ENCODE measurements around the gene SH3BGR.

Gene SH3BGR

DNA sequence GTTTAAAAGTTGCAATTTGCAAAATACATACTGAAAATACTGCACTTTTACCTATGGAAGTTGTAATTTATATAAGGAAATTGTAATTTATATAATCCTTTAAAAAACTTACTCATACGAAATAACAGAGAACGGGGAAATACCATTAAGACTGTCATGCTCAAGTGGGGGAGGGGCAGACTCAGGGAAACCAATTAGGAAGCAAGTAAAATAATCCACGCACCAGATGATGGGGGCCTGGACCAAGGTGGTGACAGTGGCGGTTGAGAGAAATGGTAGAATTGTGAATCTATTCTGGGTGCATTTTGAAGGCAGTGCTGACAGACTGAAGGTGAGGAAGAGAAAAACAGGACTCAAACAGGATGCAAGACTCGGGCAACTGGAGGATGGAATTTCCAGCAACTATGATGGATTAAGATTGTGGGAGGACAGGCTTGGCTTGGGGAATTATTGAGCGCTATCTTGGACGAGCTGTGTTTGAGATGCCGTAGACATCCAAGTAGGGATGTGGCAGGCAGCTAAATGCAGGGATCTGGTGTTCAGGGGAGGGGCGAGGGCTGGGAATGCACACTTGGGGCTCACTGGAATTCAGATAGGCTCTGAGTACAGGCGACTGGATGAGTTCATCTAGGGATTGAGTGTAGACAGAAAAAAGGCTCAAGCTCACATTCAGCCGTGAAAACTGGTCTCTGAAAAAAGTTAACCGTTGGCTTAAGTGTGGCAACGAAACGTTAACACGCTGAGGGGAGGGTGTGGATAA is 7.2 kb upstream of the SH3BGR start:
- Histone ChIP-seq H3K4me1 (ENCODE audit: control insufficient read depth, insufficient read depth, low read length) (peaks cover 5% of the 10 kb centered on the region), H3K27me3 (ENCODE audit: control insufficient read depth, insufficient read depth, low read length) (no peaks in the 10 kb centered on the region), H3K9ac (ENCODE audit: low read depth, low read length) (no peak overlapping the region), H3K4me3 (ENCODE audit: low read depth, low read length) (peak overlapping the region; percentile 91), H3K36me3 (ENCODE audit: control insufficient read depth, insufficient read depth, low read length) (no peaks in the 10 kb centered on the region), H3K9me3 (ENCODE audit: control insufficient read depth, insufficient read depth, low read length) (no peaks in the 10 kb centered on the region)

DNA sequence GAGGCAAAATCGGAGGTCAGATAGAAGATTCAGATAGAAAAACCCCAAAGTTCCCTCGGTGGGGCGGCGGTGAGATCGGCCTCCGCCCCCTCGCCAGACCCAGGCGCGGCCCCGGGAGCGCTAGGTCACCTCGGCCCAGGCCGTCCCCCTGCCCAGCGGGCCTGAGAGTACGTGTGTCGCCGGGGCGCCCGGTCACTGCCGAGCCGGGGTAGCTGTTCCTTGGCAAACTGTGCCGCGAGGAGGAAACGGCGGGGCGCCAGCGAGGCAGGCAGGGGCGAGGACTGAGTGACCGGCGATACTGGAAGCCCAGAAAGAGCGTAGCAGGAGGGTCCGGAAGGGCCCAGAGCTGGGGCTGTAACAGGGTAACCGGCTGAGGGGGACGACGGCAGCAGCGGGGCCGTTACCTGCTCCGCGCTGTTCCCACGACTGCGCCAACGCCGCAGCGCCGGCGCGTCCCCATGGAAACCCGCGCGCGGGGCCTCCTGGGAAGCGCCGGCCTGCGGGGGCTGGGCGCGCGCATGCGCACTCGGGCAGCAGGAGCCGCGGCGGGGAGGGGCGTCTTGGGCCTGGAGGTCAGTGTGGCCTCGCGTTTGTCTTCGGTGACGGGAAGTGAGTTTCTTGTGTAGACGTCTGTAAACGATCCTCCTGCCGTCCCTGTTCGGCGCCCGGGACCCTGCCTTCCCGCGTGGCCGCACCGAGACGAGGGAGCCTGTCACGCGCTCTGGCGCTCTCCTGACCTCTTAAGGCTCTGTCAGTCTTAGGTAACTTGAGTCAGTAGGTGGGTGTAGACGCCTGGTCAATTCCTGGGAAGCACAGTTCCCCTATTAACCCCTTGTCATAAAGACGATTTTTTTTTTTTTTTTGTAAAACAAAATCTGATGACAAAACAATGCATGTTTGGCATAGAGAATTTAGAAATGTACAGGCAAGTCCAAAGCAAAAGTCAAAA is 6.2 kb upstream of the SH3BGR start, which contains the start of gene LCA5L:
LCA5L (minus strand) TSS at position 458 of the 949 bp plus-strand sequence. CDS start 17,285 bp downstream, outside the sequence.
- Histone ChIP-seq H3K27me3 (ENCODE audit: control insufficient read depth, insufficient read depth, low read length) (no peaks in the 10 kb centered on the region), H3K9ac (ENCODE audit: low read depth, low read length) (peak within 1 kb of the TSS; percentile 77), H3K4me3 (ENCODE audit: low read depth, low read length) (peak within 1 kb of the TSS; percentile 91), H3K36me3 (ENCODE audit: control insufficient read depth, insufficient read depth, low read length) (no peaks in the 10 kb centered on the region), H3K4me1 (ENCODE audit: control insufficient read depth, insufficient read depth, low read length) (peaks cover 8% of the 10 kb centered on the region), H3K9me3 (ENCODE audit: control insufficient read depth, insufficient read depth, low read length) (no peaks in the 10 kb centered on the region)

DNA sequence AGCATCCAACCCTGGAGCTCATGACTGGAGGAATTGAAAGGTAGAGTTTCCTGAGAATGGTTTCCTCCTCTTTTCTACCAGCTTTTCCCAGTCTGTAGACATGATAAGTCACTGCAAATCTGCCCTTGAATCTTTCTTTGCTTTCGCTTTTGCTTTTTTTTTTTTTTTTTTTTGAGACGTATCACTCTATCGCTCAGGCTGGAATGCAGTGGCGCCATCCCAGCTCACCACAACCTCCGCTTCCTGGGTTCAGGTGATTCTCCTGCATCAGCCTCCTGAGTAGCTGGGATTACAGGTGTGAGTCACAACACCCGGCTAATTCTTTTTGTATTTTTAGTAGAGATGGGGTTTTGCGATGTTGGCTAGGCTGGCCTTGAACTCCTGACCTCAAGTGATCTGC is 4.5 kb upstream of the SH3BGR start:
- H3K4me1 ChIP-seq (ENCODE audit: control insufficient read depth, insufficient read depth, low read length): peaks cover 10% of the 10 kb centered on the region
- no peaks in the 10 kb centered on the region for H3K27me3 ChIP-seq (ENCODE audit: control insufficient read depth, insufficient read depth, low read length)
- H3K4me3 ChIP-seq (ENCODE audit: low read depth, low read length): no peak overlapping the region
- H3K36me3 ChIP-seq (ENCODE audit: control insufficient read depth, insufficient read depth, low read length): no peaks in the 10 kb centered on the region
- H3K9me3 ChIP-seq (ENCODE audit: control insufficient read depth, insufficient read depth, low read length): no peaks in the 10 kb centered on the region
- H3K9ac ChIP-seq (ENCODE audit: low read depth, low read length): no peak overlapping the region

DNA sequence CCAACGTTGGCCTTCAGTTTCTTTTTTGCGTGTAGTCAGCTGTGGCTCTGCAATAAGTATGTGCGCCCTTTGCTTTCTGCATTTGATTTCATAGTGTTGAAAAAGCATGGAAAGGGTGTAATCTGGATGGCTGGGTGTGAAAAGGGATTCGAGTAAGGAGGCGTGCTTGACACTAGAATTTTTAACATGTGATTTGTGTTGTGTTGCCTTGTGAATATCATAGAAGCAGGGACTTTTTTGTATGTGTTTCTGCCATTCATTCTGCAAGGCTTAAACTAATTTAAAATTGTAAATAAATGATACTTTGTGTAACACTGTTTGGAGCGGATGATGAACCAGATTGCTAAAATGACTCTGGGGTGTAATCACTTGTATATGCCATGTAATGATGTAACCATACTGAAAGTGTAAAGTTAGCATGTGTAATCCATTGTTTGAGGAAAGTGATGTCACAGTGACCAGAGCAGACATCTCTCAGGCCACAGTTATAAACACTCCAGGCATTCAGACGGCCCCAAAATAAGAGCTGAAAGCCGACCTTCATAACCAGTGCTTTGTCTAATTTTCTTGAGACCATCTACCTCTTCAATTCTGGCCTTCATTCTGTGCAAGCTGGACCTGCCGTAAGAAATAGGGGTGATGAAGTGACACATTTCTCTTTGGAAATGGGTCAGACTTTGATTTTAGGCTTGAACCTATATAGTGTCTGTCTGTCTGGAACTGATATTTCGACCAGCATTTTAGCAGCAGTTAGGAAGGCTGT is 618 bp downstream of the SH3BGR start:
- no peaks in the 10 kb centered on the region for H3K27me3 ChIP-seq (ENCODE audit: control insufficient read depth, insufficient read depth, low read length)
- H3K9ac ChIP-seq (ENCODE audit: low read depth, low read length): peak overlapping the region; percentile 56
- H3K4me3 ChIP-seq (ENCODE audit: low read depth, low read length): peak overlapping the region; percentile 70
- no peaks in the 10 kb centered on the region for H3K36me3 ChIP-seq (ENCODE audit: control insufficient read depth, insufficient read depth, low read length)
- H3K4me1 ChIP-seq (ENCODE audit: control insufficient read depth, insufficient read depth, low read length): peaks cover 11% of the 10 kb centered on the region
- H3K9me3 ChIP-seq (ENCODE audit: control insufficient read depth, insufficient read depth, low read length): no peaks in the 10 kb centered on the region

DNA sequence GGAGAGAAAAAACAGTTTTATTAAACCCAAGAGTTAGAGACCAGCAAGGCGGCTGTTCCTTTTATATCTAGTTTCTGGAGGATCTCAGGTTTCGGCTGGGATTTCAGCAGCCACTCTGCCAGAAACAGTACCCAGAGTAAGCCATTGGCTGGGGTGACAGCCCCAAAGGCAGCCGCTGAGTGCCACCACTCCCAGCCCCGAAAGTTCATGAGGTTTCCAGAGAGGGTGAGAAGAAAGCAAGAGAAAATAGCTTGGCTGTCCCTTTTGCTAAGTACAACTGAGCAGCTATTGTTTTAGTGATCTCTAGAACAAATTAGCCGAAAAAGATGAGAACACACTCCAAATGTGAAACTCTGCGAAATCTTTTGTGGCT is 1.2 kb downstream of the SH3BGR start:
- H3K36me3 ChIP-seq (ENCODE audit: control insufficient read depth, insufficient read depth, low read length): no peaks in the 10 kb centered on the region
- H3K4me1 ChIP-seq (ENCODE audit: control insufficient read depth, insufficient read depth, low read length): peaks cover 11% of the 10 kb centered on the region
- no peak overlapping the region for H3K9ac ChIP-seq (ENCODE audit: low read depth, low read length)
- H3K4me3 ChIP-seq (ENCODE audit: low read depth, low read length): no peak overlapping the region
- no peaks in the 10 kb centered on the region for H3K27me3 ChIP-seq (ENCODE audit: control insufficient read depth, insufficient read depth, low read length)
- no peaks in the 10 kb centered on the region for H3K9me3 ChIP-seq (ENCODE audit: control insufficient read depth, insufficient read depth, low read length)

DNA sequence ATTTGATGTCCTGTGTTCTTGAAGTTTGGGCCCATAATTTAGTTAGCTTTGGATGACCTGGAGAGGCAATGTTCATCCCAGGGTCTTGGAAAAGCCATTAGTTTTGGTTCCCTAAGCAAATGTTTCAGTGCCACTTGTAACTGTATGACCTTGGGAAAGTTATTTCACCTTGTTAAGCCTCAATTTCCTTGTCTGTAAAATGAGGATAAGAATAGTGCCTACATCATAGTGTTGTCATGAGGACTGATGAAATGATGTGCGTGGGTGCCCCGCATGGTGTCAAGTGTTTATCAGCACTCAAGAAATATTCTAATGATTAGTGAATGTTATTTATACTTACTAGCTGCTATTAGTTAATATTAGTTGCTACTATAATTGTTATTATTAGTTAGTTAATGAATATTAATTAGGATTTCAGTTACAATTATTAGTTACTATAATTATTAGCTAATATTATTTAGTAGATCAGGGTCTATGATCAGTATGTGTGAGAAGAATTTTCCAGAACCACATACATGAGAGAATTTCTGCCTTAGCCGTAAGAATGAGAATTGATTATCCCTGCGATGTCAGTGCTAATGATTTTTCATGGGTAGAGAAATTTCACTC is 1.9 kb downstream of the SH3BGR start:
- no peak overlapping the region for H3K4me3 ChIP-seq (ENCODE audit: low read depth, low read length)
- H3K4me1 ChIP-seq (ENCODE audit: control insufficient read depth, insufficient read depth, low read length): peaks cover 11% of the 10 kb centered on the region
- no peak overlapping the region for H3K9ac ChIP-seq (ENCODE audit: low read depth, low read length)
- H3K36me3 ChIP-seq (ENCODE audit: control insufficient read depth, insufficient read depth, low read length): no peaks in the 10 kb centered on the region
- H3K9me3 ChIP-seq (ENCODE audit: control insufficient read depth, insufficient read depth, low read length): no peaks in the 10 kb centered on the region
- no peaks in the 10 kb centered on the region for H3K27me3 ChIP-seq (ENCODE audit: control insufficient read depth, insufficient read depth, low read length)

DNA sequence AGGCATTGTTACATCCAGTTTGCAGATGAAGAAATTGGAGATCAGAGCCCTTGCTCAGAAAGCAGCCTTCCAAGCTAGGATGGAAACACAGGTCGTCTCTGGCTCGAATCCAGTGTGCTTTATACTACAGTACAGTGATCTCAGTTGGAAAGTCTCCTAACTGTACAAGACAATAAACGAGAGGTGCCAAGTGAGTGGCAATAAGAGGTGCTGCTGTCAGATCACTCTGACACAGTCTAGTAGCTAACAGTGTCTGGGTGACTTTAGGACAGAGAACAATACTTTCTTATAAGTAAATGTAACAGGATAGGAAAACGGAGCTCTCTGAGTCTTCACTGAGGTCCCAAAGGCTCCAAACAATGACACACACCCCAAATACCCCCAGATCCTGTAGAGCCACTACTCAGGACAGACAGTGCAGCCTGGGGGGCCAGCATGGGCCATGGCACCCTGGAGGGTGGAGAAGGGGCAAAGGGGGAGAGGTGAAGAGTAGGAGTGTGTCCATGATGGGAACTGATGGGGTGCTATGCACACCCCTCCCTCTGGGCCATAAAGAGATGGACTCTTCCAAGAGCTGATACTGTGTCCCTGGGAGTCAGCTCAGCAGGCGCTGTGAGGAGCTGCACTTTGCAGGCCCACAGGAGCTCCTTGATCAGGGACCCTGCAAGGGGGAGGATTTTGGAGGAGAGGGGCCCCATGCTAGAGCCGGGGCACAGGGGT is 3.3 kb downstream of the SH3BGR start:
- peaks cover 9% of the 10 kb centered on the region for H3K4me1 ChIP-seq (ENCODE audit: control insufficient read depth, insufficient read depth, low read length)

DNA sequence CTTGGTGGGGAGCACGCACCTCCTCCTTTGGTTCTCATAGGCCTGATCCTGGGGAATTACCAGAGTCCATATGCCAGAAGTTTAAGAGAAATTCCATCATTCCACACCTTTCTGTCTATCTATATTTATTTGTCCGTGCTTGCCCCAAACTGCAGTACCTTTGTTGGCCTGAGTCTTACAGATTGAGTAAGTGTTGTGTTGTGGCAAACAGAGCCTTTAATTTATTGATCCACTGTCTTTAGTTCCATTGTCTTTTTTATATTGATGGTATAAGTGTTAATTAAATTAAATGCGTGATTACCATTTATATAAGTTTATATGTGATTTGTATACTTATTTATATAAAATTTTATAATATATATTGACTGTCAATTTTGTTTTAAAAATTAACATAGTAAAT is 4.9 kb downstream of the SH3BGR start:
- Histone ChIP-seq H3K27me3 (ENCODE audit: control insufficient read depth, insufficient read depth, low read length) (no peaks in the 10 kb centered on the region), H3K9me3 (ENCODE audit: control insufficient read depth, insufficient read depth, low read length) (no peaks in the 10 kb centered on the region), H3K4me3 (ENCODE audit: low read depth, low read length) (no peak overlapping the region), H3K4me1 (ENCODE audit: control insufficient read depth, insufficient read depth, low read length) (peaks cover 6% of the 10 kb centered on the region), H3K36me3 (ENCODE audit: control insufficient read depth, insufficient read depth, low read length) (no peaks in the 10 kb centered on the region), H3K9ac (ENCODE audit: low read depth, low read length) (no peak overlapping the region)

More for the DNA sequence above, 3.3 kb downstream of the SH3BGR start:
- Histone ChIP-seq H3K27me3 (ENCODE audit: control insufficient read depth, insufficient read depth, low read length) (no peaks in the 10 kb centered on the region), H3K9ac (ENCODE audit: low read depth, low read length) (no peak overlapping the region), H3K4me3 (ENCODE audit: low read depth, low read length) (no peak overlapping the region), H3K9me3 (ENCODE audit: control insufficient read depth, insufficient read depth, low read length) (no peaks in the 10 kb centered on the region), H3K36me3 (ENCODE audit: control insufficient read depth, insufficient read depth, low read length) (no peaks in the 10 kb centered on the region)

DNA sequence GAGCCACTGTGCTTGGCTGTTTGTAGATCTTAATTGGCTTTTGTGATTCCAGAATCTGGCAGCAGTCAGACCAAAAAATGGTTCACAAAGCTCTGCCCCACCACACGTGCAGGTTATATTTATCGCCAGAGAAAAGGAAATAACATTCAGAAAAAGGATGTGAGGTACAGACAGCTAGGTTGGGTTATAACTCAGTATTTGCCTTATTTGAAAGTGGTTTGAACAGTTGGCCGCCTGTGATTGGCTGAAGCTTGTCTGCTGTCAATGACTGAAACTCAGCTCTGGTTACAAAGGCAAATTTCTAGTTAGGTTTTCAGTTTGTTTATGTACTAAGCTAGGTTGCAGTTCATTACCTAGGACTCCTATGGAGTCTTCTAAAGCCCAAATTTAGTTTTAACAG is 9.6 kb downstream of the SH3BGR start:
- no peaks in the 10 kb centered on the region for H3K4me1 ChIP-seq (ENCODE audit: control insufficient read depth, insufficient read depth, low read length)
- no peak overlapping the region for H3K4me3 ChIP-seq (ENCODE audit: low read depth, low read length)
- no peaks in the 10 kb centered on the region for H3K9me3 ChIP-seq (ENCODE audit: control insufficient read depth, insufficient read depth, low read length)
- H3K36me3 ChIP-seq (ENCODE audit: control insufficient read depth, insufficient read depth, low read length): no peaks in the 10 kb centered on the region
- no peak overlapping the region for H3K9ac ChIP-seq (ENCODE audit: low read depth, low read length)
- no peaks in the 10 kb centered on the region for H3K27me3 ChIP-seq (ENCODE audit: control insufficient read depth, insufficient read depth, low read length)

DNA sequence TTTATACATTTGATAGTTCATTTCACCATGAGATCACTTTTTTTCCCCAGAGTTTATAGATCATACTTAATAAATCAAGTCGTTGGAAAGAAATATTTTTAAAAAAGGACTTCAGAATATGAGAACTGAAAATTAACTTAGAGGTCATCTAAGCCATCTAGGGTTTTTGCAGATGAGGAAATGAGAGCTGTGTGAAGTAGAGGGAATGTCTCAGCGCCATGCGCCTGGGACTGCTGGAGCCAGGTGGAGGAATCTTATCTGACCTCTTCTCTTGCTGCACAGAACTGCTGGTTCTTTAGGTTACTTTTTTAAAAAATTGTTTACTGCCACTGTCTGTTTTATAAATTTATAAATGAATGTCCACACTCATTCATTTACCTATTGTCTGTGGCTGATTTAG is 11.5 kb downstream of the SH3BGR start:
- Histone ChIP-seq H3K9ac (ENCODE audit: low read depth, low read length) (no peak overlapping the region), H3K4me3 (ENCODE audit: low read depth, low read length) (no peak overlapping the region), H3K27me3 (ENCODE audit: control insufficient read depth, insufficient read depth, low read length) (no peaks in the 10 kb centered on the region), H3K9me3 (ENCODE audit: control insufficient read depth, insufficient read depth, low read length) (no peaks in the 10 kb centered on the region), H3K4me1 (ENCODE audit: control insufficient read depth, insufficient read depth, low read length) (no peaks in the 10 kb centered on the region), H3K36me3 (ENCODE audit: control insufficient read depth, insufficient read depth, low read length) (no peaks in the 10 kb centered on the region)

DNA sequence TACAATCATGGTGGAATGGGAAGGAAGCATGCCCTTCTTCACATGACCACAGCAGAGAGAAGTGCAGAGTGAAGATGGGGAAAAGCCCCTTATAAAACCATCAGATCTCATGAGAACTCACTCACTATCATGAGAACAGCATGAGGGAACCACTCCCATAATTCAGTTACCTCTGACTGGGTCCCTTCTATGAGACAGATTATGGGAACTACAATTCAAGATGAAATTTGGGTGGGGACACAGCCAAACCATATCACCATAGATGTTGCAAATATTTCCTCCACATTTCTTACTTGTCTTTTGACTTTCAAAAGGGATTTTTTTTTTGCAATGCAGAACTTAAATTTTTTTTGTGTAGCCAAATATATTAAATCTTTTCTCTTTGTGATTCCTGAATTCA is 14.8 kb downstream of the SH3BGR start:
- Histone ChIP-seq H3K4me1 (ENCODE audit: control insufficient read depth, insufficient read depth, low read length) (no peaks in the 10 kb centered on the region), H3K27me3 (ENCODE audit: control insufficient read depth, insufficient read depth, low read length) (no peaks in the 10 kb centered on the region), H3K36me3 (ENCODE audit: control insufficient read depth, insufficient read depth, low read length) (no peaks in the 10 kb centered on the region), H3K9ac (ENCODE audit: low read depth, low read length) (no peak overlapping the region), H3K4me3 (ENCODE audit: low read depth, low read length) (no peak overlapping the region), H3K9me3 (ENCODE audit: control insufficient read depth, insufficient read depth, low read length) (no peaks in the 10 kb centered on the region)
